Kidney (tissue), 14 donors: ENCODE data around the gene PTPRG. TPM values are rescaled to one million over a fixed set of nuclear protein-coding genes. Genes with fewer than 3 reads are reported as not detected.

Source experiments
- DNase-seq, 5 donors: peaks; one replicate each; pipeline ENCODE4 v3.0.0-alpha.2; 2013 to 2020
- FAIRE-seq: peaks from 2 replicates; lab custom pipeline; 2012; peaks lifted over from hg19 to GRCh38; lab: Jason Lieb, UNC
- H3K27ac ChIP-seq, 2 donors: one replicate each; pipeline ENCODE4 v1.7.0; 2013; ENCODE audit warnings: low read depth in 2 of 2, low read length in 2 of 2, inconsistent platforms in 1 of 2
- H3K27me3 ChIP-seq: one replicate; pipeline ENCODE4 v1.7.1; 2013; ENCODE audit warnings: low read length, inconsistent platforms; ENCODE audit not compliant: control insufficient read depth, insufficient read depth
- H3K36me3 ChIP-seq, 3 donors: one replicate each; pipeline versions ENCODE4 v1.7.0 to v1.7.1; 2013; ENCODE audit warnings: low read length in 3 of 3, control low read depth in 1 of 3, inconsistent platforms in 1 of 3; ENCODE audit not compliant: insufficient read depth in 3 of 3, control insufficient read depth in 2 of 3
- H3K4me1 ChIP-seq, 3 donors: one replicate each; pipeline versions ENCODE4 v1.7.0 to v1.7.1; 2013; ENCODE audit warnings: low read length in 3 of 3, inconsistent platforms in 1 of 3, low read depth in 1 of 3; ENCODE audit not compliant: control insufficient read depth in 2 of 3, insufficient read depth in 2 of 3
- H3K4me3 ChIP-seq, 3 donors: one replicate each; pipeline versions ENCODE4 v1.7.0 to v1.8.1; 2013; ENCODE audit warnings: low read length in 3 of 3, control low read depth in 1 of 3, inconsistent platforms in 1 of 3
- H3K9ac ChIP-seq, 3 donors: one replicate each; pipeline versions ENCODE4 v1.7.0 to v1.7.1; 2013; ENCODE audit warnings: low read length in 3 of 3, control low read depth in 1 of 3, inconsistent platforms in 1 of 3
- H3K9me3 ChIP-seq, 3 donors: one replicate each; pipeline versions ENCODE4 v1.7.0 to v1.7.1; 2013; ENCODE audit warnings: low read length in 3 of 3, control low read depth in 1 of 3, inconsistent platforms in 1 of 3; ENCODE audit not compliant: control insufficient read depth in 2 of 3, insufficient read depth in 1 of 3
- CTCF ChIP-seq: IDR thresholded peaks from 3 replicates; pipeline ENCODE4 v1.5.1; 2012; ENCODE audit warnings: mild to moderate bottlenecking, moderate library complexity, borderline replicate concordance; ENCODE audit not compliant: insufficient read depth; ENCODE audit errors: extremely low read depth
- intact Hi-C: fragments of 100-400 bp; cut with DNase I; formaldehyde crosslinking; loops from one replicate; pipeline ENCODE4 v1.11.1; 2022
- polyA plus RNA-seq: library from polyadenylated mRNA; stranded (reverse); fragments of 350-450 nt; fragmentation: Illumina TruSeq; extraction: RNeasy Lipid Tissue Mini Kit (QIAGEN cat#74804); gene quantifications from one replicate; pipeline ENCODE4 v1.2.3, GENCODE V29; 2014; ENCODE audit warnings: low read depth, low replicate concordance; ENCODE audit not compliant: insufficient read depth
- total RNA-seq: library from RNA; stranded (reverse); fragmentation: NEBNext Ultra II Directional; extraction: Animal tissue kit (Norgen Biotek cat#: 25700); gene quantifications from one replicate; pipeline ENCODE4 v1.2.1, GENCODE V29; 2021
- donor health status: control.
- donor health status: control.
- donor health status: control.
- donor health status: control.
- donor health status: control.
- donor health status: DM: yes; HTN: yes; CAD: no.
- donor health status: Normal renal cell carcinoma (clear cell type).

The PTPRG gene
- total and polyA plus RNA-seq, 2 donors from 2014 or later: 9.2 to 154 TPM

GRCh38 chr3:62048577-62048976 lies 487.2 kb downstream of the PTPRG start:
- intact Hi-C loops: no loop called here
- H3K4me3 ChIP-seq: no peak overlapping the region
- FAIRE-seq: no peak
- H3K27me3 ChIP-seq: no peaks in the 10 kb centered on the region
- no peaks in the 10 kb centered on the region for H3K9me3 ChIP-seq
- no peak for TF ChIP-seq CTCF
- H3K4me1 ChIP-seq: no peaks in the 10 kb centered on the region
- DNase-seq: no peak
- H3K9ac ChIP-seq: no peak overlapping the region
- no peak overlapping the region for H3K27ac ChIP-seq
- no peaks in the 10 kb centered on the region for H3K36me3 ChIP-seq

- Histone ChIP-seq H3K9me3 (no peaks in the 10 kb centered on the region), H3K27ac (no peak overlapping the region), H3K36me3 (no peaks in the 10 kb centered on the region), H3K27me3 (no peaks in the 10 kb centered on the region), H3K4me1 (no peaks in the 10 kb centered on the region), H3K9ac (no peak overlapping the region), H3K4me3 (no peak overlapping the region)
- intact Hi-C loops: no loop called here
- no peak for TF ChIP-seq CTCF
- FAIRE-seq (no peak), DNase-seq (no peak)
These were observed 487.7 kb downstream of the PTPRG start for GRCh38 chr3:62049033-62049432.

GRCh38 chr3:62051506-62051905 lies 490.1 kb downstream of the PTPRG start:
- Histone ChIP-seq H3K36me3 (no peaks in the 10 kb centered on the region), H3K9me3 (no peaks in the 10 kb centered on the region), H3K27me3 (no peaks in the 10 kb centered on the region), H3K27ac (no peak overlapping the region), H3K4me3 (no peak overlapping the region), H3K9ac (no peak overlapping the region), H3K4me1 (no peaks in the 10 kb centered on the region)
- peak in 1 of 5 donors; percentile 20 for DNase-seq
- intact Hi-C loops: no loop called here
- no peak for TF ChIP-seq CTCF
- FAIRE-seq: no peak

GRCh38 chr3:62052331-62052730 lies 491.0 kb downstream of the PTPRG start:
- peaks cover 0 to 2% (median 0%) of the 10 kb centered on the region in 3 donors for H3K4me1 ChIP-seq
- H3K36me3 ChIP-seq: no peaks in the 10 kb centered on the region
- FAIRE-seq: no peak
- no peak for TF ChIP-seq CTCF
- intact Hi-C loops: no loop called here
- no peak overlapping the region for H3K4me3 ChIP-seq
- H3K27ac ChIP-seq: no peak overlapping the region
- DNase-seq: no peak
- H3K9ac ChIP-seq: no peak overlapping the region
- H3K9me3 ChIP-seq: no peaks in the 10 kb centered on the region
- no peaks in the 10 kb centered on the region for H3K27me3 ChIP-seq
